ENCODE measurements around the gene ATG3. TPM values are rescaled to one million over a fixed set of nuclear protein-coding genes. Genes with fewer than 3 reads are reported as not detected.
A peak's percentile ranks its signal among the peaks of the same experiment; 100 is the strongest.

Gene ATG3
- total RNA-seq, 1 experiment from 2014 or later, result 75.1 TPM

DNA sequence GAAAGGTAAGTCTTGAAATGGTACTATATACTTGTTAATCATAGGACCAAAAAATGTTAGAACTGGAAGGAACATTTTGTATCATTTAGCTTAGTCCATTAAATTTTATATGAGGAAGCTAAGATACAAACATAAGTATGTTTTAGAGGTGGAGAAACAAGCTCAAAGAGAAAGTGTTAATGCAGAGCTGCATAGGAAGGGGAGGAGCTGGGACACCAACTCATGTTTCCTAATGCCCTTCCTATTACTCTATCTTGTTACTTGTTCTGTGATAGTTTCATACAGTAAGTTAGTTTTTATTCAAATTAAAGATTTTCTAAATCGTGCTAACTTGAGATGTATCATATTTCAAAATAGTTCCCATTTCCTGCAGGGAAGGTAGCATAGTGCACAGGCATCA lies 7.5 kb upstream of the ATG3 start:
- no peak overlapping the region for H3K4me3 ChIP-seq (ENCODE audit: low read depth in 2 of 2, low read length in 2 of 2)
- in situ Hi-C loops (cut with HindIII; ENCODE audit: low pct_unique_long_range_greater_than_20kb, low sequenced_read_pairs) (no loop called here), intact Hi-C loops (cut with micrococcal nuclease; ENCODE audit: unreplicated experiment) (no loop called here)
- DNase-seq (ENCODE audit: low read depth, low spot score) (no peak), ATAC-seq (no peak)
- BruUV-seq (replicated peaks), result no TSS peak
- no peaks in the 10 kb centered on the region for H3K27me3 ChIP-seq (ENCODE audit: control insufficient read depth, insufficient read depth, low read length)
- H3K9me3 ChIP-seq (ENCODE audit: control insufficient read depth, insufficient read depth, low read depth, low read length), result no peaks in the 10 kb centered on the region
- CTCF ChIA-PET, result no interaction called here
- H3K27ac ChIP-seq (ENCODE audit: low read length), result no peak overlapping the region
- POLR2A ChIA-PET, result no interaction called here
- H3K4me1 ChIP-seq (ENCODE audit: control insufficient read depth, insufficient read depth, low read length), result no peaks in the 10 kb centered on the region
- TF ChIP-seq SIN3A (IDR thresholded peaks at IDR 0.05; ENCODE audit: borderline replicate concordance, insufficient read depth, low read depth, low read length) (no peak), POLR2AphosphoS5 (IDR thresholded peaks at IDR 0.05; ENCODE audit: low read depth, low read length) (no peak), TCF7L2 (IDR thresholded peaks at IDR 0.05; ENCODE audit: low read depth, low read length) (no peak)
- TF ChIP-seq, protein P1, sequence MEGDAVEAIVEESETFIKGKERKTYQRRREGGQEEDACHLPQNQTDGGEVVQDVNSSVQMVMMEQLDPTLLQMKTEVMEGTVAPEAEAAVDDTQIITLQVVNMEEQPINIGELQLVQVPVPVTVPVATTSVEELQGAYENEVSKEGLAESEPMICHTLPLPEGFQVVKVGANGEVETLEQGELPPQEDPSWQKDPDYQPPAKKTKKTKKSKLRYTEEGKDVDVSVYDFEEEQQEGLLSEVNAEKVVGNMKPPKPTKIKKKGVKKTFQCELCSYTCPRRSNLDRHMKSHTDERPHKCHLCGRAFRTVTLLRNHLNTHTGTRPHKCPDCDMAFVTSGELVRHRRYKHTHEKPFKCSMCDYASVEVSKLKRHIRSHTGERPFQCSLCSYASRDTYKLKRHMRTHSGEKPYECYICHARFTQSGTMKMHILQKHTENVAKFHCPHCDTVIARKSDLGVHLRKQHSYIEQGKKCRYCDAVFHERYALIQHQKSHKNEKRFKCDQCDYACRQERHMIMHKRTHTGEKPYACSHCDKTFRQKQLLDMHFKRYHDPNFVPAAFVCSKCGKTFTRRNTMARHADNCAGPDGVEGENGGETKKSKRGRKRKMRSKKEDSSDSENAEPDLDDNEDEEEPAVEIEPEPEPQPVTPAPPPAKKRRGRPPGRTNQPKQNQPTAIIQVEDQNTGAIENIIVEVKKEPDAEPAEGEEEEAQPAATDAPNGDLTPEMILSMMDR (IDR thresholded peaks at IDR 0.05), result no peak
- TF ChIP-seq, protein P2, sequence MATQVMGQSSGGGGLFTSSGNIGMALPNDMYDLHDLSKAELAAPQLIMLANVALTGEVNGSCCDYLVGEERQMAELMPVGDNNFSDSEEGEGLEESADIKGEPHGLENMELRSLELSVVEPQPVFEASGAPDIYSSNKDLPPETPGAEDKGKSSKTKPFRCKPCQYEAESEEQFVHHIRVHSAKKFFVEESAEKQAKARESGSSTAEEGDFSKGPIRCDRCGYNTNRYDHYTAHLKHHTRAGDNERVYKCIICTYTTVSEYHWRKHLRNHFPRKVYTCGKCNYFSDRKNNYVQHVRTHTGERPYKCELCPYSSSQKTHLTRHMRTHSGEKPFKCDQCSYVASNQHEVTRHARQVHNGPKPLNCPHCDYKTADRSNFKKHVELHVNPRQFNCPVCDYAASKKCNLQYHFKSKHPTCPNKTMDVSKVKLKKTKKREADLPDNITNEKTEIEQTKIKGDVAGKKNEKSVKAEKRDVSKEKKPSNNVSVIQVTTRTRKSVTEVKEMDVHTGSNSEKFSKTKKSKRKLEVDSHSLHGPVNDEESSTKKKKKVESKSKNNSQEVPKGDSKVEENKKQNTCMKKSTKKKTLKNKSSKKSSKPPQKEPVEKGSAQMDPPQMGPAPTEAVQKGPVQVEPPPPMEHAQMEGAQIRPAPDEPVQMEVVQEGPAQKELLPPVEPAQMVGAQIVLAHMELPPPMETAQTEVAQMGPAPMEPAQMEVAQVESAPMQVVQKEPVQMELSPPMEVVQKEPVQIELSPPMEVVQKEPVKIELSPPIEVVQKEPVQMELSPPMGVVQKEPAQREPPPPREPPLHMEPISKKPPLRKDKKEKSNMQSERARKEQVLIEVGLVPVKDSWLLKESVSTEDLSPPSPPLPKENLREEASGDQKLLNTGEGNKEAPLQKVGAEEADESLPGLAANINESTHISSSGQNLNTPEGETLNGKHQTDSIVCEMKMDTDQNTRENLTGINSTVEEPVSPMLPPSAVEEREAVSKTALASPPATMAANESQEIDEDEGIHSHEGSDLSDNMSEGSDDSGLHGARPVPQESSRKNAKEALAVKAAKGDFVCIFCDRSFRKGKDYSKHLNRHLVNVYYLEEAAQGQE (IDR thresholded peaks at IDR 0.05; ENCODE audit: insufficient read depth in 1 of 2, low read depth in 2 of 2, low read length in 1 of 2), result no peak
- H3K36me3 ChIP-seq (ENCODE audit: control insufficient read depth, insufficient read depth, low read length), result peaks cover 6% of the 10 kb centered on the region

DNA sequence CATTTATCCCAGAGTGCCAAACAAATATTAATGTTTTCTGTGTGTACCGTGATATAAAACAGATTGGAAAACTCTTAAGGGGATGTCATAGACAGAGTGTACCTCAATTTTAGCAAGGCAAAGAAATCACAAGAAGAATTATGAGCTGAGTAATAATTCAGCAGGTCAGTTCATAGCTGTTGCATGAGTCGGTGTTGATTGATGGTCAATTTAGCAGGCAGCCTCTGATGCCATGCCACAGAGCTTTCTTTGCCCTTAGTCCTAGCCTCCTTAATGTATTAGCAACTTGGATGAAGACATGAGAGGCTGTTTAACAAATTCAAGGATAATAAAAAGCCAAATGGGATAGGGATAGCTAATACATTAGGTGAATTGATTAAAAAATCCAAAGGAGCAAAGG lies 6.9 kb upstream of the ATG3 start:
- no peaks in the 10 kb centered on the region; the same call in 1 of the 2 replicates for H3K4me1 ChIP-seq (ENCODE audit: control insufficient read depth, insufficient read depth, low read length)
- H3K36me3 ChIP-seq (ENCODE audit: control insufficient read depth, insufficient read depth, low read length), result peaks cover 2% of the 10 kb centered on the region
- no peak overlapping the region for H3K4me3 ChIP-seq (ENCODE audit: low read depth in 2 of 2, low read length in 2 of 2)
- BruUV-seq (replicated peaks), result no TSS peak
- ATAC-seq, result no peak
- H3K27ac ChIP-seq (ENCODE audit: low read length), result no peak overlapping the region
- no peaks in the 10 kb centered on the region for H3K27me3 ChIP-seq (ENCODE audit: control insufficient read depth, insufficient read depth, low read length)
- TF ChIP-seq, protein P2 (IDR thresholded peaks at IDR 0.05; ENCODE audit: insufficient read depth in 1 of 2, low read depth in 2 of 2, low read length in 1 of 2), result no peak
- no peak for TF ChIP-seq TCF7L2 (IDR thresholded peaks at IDR 0.05; ENCODE audit: low read depth, low read length)
- TF ChIP-seq, protein P1 (IDR thresholded peaks at IDR 0.05), result no peak
- TF ChIP-seq POLR2AphosphoS5 (IDR thresholded peaks at IDR 0.05; ENCODE audit: low read depth, low read length), result no peak
- no peak for TF ChIP-seq SIN3A (IDR thresholded peaks at IDR 0.05; ENCODE audit: borderline replicate concordance, insufficient read depth, low read depth, low read length)
- DNase-seq (ENCODE audit: low read depth, low spot score), result peak; percentile 25
- ChIA-PET POLR2A (no interaction called here), CTCF (interaction anchor here (0.5 kb wide), 1 partner anchor 276 kb away, joined by 7 read pairs; no protein-coding TSS in a partner anchor)
- in situ Hi-C loops (cut with HindIII; ENCODE audit: low pct_unique_long_range_greater_than_20kb, low sequenced_read_pairs), result no loop called here
- intact Hi-C loops (cut with micrococcal nuclease; ENCODE audit: unreplicated experiment), result no loop called here
- no peaks in the 10 kb centered on the region for H3K9me3 ChIP-seq (ENCODE audit: control insufficient read depth, insufficient read depth, low read depth, low read length)
